ENCODE data around the gene NR1D1. TPM values are rescaled to one million over a fixed set of nuclear protein-coding genes. Genes with fewer than 3 reads are reported as not detected.

Gene NR1D1
- total and polyA plus RNA-seq, 2 of the 13 experiments (the other 11 are each of a cell fraction or from before 2014, with no cell fraction given): 2.1 to 2.7 TPM

GRCh38 chr17:40111221-40112128, 11.1 kb upstream of the NR1D1 start (continued):
- peak; percentile 62 for TF ChIP-seq FOXP4 (CRISPR knock-in tag; IDR thresholded peaks at IDR 0.05)
- peak; percentile 70; the same call in 1 of the 2 replicates for TF ChIP-seq ZBTB33 (CRISPR knock-in tag; IDR thresholded peaks at IDR 0.05)
- 0 out of 2 replicates have a peak, but pooled peaks have one; percentile 21 for TF ChIP-seq ZNF329 (CRISPR knock-in tag; IDR thresholded peaks at IDR 0.05; ENCODE audit: low read depth)
- TF ChIP-seq CHD2 (IDR thresholded peaks at IDR 0.05; ENCODE audit: low read depth, low read length): peak; percentile 46; the same call in 1 of the 2 replicates
- peak; percentile 53 for TF ChIP-seq PHF8 (CRISPR knock-in tag; IDR thresholded peaks at IDR 0.05)
- peak; percentile 75 for TF ChIP-seq HDAC2 (CRISPR knock-in tag; IDR thresholded peaks at IDR 0.05)
- TF ChIP-seq ZEB1 (IDR thresholded peaks at IDR 0.05; ENCODE audit: insufficient replicate concordance, low read depth): peak; percentile 18
- peak; percentile 82; the same call in 1 of the 2 replicates for TF ChIP-seq MAZ (IDR thresholded peaks at IDR 0.05; ENCODE audit: borderline replicate concordance, low read depth, low read length)
- TF ChIP-seq MAZ (CRISPR knock-in tag; IDR thresholded peaks at IDR 0.05; ENCODE audit: low read depth): peak; percentile 74; the same call in 1 of the 2 replicates
- no peak for TF ChIP-seq TIGD3 (CRISPR knock-in tag; IDR thresholded peaks at IDR 0.05; ENCODE audit: borderline replicate concordance)
- TF ChIP-seq HIVEP1 (CRISPR knock-in tag; IDR thresholded peaks at IDR 0.05): peak; percentile 85
- TF ChIP-seq TBP (CRISPR knock-in tag; IDR thresholded peaks at IDR 0.05): no peak
- TF ChIP-seq AKNA (CRISPR knock-in tag; IDR thresholded peaks at IDR 0.05; ENCODE audit: borderline replicate concordance): no peak
